HG03460 (cell line): ENCODE data around the gene TTC19.

Source experiments
- ATAC-seq: cut with Tn5 transposase; IDR thresholded peaks from one replicate; pipeline ENCODE4 v1.9.1; 2021; ENCODE audit not compliant: unreplicated experiment

Gene TTC19

GRCh38 chr17:15999141-15999973 is at the start of gene TTC19, which contains the start of gene ZSWIM7:
Gene TTC19 (plus strand): TSS chr17:15999824. CDS start chr17:15999849, 25 bp downstream.
Gene ZSWIM7 (minus strand): TSS chr17:15999704. CDS start chr17:15999594, 110 bp downstream.
- peak; percentile 93 for ATAC-seq

- no peak for ATAC-seq
Observed at GRCh38 chr17:15951368-15952047, 48.1 kb upstream of the TTC19 start.

DNA sequence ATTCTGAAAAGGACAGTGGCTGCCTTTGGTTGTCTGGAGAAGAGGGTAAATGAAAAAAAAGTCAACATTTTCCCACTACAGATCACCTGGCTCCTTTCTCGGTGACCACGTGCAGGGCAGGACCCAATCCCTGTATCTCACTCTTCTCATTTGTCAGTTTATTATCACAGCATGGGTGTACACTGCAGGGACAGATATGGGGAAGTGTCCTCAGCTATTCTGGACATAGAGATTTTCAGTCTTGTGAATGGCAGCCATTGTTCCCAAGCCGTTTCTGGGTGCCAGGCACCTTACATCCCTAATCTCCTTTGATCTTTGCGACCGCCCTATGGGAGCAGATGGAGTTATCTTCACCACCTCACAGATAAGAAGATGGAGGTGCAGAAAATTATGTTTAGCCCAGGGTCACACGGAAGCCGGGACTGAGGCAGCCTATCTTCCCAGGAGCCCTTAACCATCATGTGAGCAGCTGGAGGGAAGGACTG is 47.5 kb upstream of the TTC19 start:
- ATAC-seq, result no peak

DNA sequence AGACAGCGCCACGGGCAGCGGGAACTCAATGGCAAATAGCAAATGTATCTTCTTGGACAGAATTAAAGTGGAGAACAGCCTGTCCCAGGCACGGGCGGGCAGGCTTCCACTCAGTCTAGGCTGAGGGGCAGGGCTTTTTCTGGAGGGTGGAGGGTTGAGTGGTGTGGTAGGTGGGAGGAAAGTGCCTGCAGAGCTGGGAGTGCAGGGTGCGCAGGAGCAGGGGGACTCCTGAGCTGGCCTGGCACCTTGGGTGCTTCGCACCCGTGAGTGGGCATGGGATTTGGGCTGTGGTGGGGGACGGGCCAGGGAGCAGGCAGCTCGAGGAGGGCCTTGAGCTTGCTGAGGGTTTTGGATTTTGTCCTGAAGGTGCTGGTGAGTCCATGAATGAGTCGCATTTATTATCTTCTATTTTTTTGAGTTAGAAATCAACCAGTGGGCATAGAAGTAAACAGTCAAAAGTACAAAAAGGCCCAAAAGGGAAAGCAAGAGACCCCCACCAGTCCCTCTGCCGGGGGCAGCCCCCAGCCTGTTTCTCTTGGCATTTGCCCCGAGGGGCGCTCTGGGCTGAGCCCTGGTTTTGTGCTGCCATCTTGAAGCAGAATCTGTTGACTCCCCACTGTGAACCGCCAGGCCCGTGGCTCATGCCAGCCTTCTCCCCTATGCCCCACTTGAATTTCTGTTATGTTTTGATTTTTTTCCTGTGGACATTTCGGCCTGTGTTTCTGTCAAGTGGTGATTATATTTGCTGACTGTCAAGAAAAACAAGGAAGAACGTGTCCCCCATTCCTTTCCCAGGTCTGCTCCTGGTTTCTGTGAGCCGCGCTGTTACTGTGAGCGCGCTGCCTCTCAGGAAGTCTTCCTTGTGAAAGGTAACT is 46.5 kb upstream of the TTC19 start:
- no peak for ATAC-seq

DNA sequence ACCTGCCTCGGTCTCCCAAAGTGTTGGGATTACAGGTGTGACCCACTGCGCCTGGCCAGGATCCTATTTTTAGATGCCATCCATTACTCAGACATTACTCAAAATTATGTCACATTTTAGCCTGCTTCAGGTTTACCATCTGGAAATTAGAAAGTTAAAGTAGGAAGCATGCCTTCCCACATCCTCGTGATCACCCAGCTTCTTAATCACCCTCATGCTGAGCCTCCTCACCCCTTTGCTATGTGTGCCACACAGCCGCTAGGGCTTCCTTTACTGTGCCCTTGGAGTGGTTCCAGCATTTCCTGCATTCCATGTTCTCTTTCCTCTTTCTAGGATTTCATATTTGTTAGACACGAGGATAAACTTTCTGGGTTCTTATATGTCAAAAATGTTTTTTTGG is 45.4 kb upstream of the TTC19 start:
- no peak for ATAC-seq

DNA sequence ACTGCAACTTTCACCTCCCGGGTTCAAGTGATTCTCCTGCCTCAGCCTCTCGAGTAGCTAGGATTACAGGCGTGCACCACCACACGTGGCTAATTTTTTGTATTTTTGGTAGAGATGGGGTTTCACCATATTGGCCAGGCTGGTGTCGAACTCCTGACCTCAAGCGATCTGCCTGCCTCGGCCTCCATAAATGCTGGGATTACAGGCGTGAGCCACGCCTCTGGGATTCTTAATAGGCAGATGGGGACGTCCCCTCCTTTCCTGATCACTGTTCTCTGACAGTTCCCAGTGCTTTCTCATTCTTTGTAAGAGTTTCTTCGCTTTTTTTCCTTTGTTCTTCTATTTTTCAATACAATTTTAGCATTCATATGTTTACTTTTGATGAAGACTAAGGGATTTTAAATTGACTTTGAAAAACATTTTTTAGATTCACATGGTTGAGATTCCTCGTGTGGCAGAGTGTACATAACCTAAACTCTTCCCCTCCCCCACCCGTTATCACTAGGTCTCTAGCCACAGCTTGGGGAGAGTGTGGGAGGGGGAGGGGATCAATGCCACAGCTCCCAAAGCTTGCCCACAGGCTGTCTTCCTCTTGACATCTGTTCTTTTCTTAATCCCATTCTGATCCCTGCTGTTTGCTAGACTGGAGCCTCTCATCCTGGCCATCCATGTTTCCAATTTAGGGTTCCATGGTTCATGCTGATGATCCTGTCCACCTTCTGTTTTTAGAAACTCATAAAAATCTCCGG is 43.7 kb upstream of the TTC19 start:
- ATAC-seq, result no peak

DNA sequence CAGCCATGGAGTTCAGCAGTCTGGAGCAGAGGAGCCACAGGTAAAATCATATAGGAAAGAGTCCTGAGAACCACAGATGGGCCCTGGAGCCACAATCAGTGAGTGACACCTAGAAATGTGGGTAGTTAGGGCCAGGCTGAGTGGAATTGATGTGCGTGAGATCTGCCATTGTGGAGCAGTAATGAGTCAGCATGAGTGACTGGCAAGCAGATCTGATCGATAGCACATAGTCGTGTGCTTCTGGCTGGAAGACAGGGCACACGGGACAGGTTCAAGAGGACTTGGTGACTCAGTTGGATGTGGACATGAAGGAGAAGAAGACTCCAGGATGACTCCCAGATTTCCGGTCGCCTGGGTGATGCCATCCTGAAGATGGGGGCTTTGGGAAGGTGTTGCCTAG is 42.4 kb upstream of the TTC19 start:
- no peak for ATAC-seq

DNA sequence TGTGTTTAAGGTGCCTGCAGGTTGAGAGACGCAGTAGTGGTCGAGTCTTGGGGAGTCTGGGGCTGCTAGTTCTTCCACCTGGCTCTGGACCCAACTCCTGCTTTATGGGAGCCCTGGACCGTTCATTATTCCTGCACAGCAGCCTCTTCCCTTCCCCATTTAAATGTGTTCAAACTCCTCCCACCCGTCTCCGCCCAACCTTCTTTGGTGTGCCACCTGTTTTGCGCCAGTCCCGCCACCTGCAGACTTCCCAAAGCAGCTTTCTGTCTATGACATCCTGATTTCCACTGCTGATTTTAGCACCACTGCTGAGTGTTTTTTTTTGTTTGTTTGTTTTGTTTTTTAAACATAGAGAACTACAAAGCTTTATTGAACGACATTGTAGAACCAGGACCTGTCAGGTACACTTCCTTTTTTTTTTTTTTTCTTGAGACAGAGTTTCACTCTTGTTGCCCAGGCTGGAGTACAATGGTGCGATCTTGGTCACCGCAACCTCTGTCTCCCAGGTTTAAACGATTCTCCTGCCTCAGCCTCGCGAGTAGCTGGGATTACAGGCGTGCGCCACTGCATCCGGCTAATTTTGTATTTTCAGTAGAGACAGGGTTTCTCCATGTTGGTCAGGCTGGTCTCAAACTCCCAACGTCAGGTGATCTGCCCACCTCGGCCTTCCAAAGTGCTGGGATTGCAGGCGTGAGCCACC is 41.9 kb upstream of the TTC19 start:
- no peak for ATAC-seq

DNA sequence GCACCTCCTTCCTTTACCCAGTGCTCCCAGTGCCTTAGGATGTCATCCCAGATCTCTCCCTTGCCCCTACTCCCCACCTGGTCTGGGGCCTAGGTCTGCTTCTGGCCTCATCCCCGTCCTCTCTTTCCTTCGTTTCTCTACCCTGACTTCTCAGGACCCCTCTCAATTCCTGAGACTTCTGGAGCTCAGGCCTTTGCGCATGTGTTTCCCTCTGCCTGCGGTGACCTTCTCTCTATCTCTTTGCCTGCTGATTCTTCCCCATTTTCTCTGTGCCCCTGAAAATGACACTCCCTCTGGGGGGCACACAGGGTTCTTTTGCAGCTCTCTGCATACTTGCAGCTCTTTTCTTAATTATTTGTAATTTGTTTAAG is 41.2 kb upstream of the TTC19 start:
- ATAC-seq, result no peak

DNA sequence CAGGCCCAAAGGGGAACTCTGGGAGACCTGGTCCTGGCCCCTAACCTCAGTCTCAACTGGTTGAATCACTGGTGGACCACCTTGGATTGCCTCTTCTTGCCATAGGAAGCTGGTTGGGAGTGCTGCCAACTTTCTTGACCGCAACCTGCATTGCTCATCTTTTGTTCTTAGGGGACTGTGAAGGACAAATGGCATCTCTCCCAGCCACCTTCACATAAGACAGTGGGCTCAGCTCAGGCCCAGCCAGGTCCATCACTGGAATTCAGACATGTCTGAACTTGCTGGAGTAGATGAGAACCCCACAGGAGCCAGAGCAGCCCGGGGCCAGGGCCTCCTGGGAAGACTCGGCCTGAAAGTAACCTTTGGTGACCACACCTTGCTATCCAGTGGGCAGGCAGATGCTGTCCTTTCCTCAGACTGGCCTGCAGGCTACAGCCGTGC is 35.9 kb upstream of the TTC19 start:
- no peak for ATAC-seq

DNA sequence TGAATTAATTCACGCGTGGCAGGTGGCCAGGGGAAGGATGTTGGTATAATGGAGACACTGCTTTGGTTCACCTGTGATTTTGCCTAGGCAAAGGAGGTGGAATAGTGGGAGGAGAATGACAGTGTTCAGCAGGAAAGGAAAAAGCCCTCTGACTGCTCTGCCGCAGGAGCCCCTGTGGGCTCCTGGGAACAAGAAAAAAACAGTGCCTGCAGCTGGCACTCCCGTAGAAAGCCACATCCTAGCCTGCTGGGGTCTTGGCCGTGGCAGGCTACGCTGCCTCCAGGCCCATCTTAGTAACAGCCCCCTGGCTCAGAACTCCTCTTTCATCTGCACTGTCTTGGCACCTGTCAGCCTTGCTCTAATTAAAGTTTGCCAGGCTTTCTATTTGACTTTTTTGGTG is 34.1 kb upstream of the TTC19 start:
- ATAC-seq, result no peak

DNA sequence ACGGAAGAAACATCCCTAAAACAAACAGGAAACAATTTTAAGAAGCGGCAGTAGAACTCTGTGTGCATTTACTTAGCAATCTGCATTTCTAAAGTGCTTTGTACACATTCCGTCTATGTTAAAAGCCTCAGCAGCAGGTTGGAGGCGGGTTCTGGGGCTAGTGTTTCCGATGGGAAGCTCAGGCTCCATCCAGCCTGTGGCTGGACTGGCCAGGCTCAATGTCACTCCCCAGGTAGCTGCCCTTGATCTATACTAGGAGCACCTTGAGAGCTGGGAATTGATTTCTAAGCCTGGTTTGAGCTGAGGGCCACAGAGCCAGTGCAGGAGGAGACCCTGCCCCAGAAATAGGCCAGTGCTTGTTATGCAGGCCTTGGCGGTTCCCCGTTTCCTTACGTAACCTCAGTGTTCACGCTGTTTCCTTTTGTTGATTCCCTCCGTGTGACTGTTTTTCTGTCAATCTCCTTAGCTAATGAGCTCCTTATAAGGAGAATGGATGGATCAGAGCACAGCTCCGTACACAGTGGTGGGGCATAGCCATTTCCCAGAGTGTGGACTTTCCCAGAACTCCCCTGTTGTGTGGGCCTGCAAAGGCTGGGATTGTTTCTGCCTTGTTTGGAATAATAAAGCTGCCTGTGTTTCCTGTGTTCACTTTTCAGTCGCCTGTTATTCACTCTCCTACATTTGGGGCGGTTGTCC is 33.3 kb upstream of the TTC19 start:
- no peak for ATAC-seq

DNA sequence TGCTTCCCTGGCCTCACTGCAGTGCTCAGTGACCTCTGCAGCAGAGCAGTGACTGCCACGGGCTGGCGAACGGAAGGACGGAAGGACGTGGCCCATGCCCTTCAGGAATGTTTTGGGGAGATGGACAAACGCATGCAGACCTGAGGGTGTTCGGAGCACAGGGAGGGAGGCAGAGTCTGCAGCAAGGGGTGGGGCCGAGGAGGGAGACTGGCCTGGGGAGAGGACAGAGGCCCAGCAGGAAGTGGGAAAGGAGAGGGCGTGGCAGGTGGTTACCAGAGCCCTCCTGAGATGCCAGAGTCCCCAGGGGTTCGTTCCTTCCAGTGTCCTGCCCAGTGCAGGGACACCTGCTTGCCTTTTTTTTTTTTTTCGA is 32.8 kb upstream of the TTC19 start:
- ATAC-seq, result no peak

GRCh38 chr17:15967706-15968399 is 31.8 kb upstream of the TTC19 start:
- ATAC-seq, result no peak

DNA sequence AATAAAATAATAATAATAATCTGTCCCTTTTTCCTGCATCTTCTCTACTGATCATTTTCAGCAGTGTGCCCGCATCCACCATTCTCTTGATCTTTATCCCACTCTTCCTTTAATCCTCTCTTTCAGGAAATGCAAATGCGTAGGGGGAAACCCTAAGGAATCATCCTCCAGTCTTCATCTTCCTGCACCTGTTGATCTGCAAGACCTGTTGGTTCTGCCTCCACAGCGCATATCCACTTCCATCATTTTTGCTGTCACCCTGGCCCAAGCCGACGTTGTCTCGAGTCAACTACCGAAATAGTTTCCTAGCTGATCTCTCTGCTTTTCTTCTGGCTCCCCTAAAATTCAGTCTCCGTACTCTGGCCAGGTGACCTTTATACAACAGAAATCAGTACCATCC is 30.2 kb upstream of the TTC19 start:
- no peak for ATAC-seq

GRCh38 chr17:15970500-15970899 is 29.1 kb upstream of the TTC19 start:
- ATAC-seq, result no peak

DNA sequence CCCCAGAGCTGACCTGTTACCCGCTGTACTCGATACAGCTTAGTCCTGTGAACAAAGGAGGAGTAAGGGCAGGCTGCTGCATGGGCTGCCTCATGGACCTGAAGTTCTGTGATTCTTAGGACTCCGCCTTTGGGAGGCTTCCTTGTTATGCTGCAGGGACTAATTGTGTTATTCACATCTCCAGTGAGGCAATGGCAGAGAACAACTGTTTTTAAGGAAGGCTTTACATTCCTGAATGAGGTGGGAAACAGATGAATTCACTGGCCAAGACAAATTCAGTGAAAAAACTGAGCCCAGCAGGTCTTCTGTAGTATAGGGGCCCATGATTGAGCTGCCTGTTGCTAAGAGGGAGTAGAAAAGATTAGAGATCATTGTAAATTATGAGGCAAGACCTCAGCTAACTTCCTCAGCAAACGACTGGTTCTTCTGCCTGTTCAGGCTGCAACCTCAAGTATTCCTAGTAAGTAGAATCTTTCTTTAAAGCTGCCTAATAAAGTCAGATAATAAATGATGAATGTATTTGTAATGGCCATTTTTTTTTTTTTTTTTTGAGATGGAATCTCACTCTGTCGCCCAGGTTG is 28.4 kb upstream of the TTC19 start:
- ATAC-seq, result no peak

- ATAC-seq, result no peak
Observed at GRCh38 chr17:15971882-15972281, 27.7 kb upstream of the TTC19 start.
